ENCODE data around the gene XXYLT1. TPM values are rescaled to one million over a fixed set of nuclear protein-coding genes. Genes with fewer than 3 reads are reported as not detected.

XXYLT1 gene
- total and polyA plus RNA-seq, 2 of the 8 experiments (the other 6 are each of a cell fraction or from before 2014, with no cell fraction given), result 18.9 to 23.8 TPM

GRCh38 chr3:195182470-195182795, 88.5 kb downstream of the XXYLT1 start:
- no peak overlapping the region for H3K14ac ChIP-seq (ENCODE audit: insufficient read length)
- no peak overlapping the region for H2BK12ac ChIP-seq (ENCODE audit: low read depth, low read length)
- H2AFZ ChIP-seq (ENCODE audit: low read length), result no peak overlapping the region
- peaks cover 4 to 13% (median 10%) of the 10 kb centered on the region in 4 experiments; a peak in 6 of 7 replicates for H3K4me1 ChIP-seq (replicated peaks in 1 of 4; ENCODE audit: control insufficient read depth in 3 of 4, insufficient read depth in 4 of 4, low read length in 3 of 4)
- H3K23me2 ChIP-seq (ENCODE audit: low read depth, low read length), result no peaks in the 10 kb centered on the region
- POLR2A ChIA-PET (ENCODE audit: partially characterized antibody), result no interaction called here
- 59% methylated on average over 5 of the region's 5 CpGs; no CpG with 5 or more reads in 1 of the 2 experiments for WGBS, 2 experiments (ENCODE audit: extremely low coverage in 1 of 2, insufficient coverage in 1 of 2, insufficient read length in 1 of 2, insufficient replicate concordance in 2 of 2, low coverage in 1 of 2, low lambda C conversion rate in 2 of 2, missing lambda C conversion rate in 1 of 2)
- H3K27me3 ChIP-seq (replicated peaks in 1 of 4; ENCODE audit: control insufficient read depth in 3 of 4, extremely low read depth in 1 of 4, insufficient read depth in 3 of 4, low read length in 3 of 4), result no peaks in the 10 kb centered on the region
- no peak overlapping the region for H3K4me2 ChIP-seq (ENCODE audit: insufficient read depth in 1 of 2, low read depth in 2 of 2, low read length in 2 of 2)
- H2AK5ac ChIP-seq (ENCODE audit: low read depth, low read length), result no peak overlapping the region
- H3K18ac ChIP-seq (ENCODE audit: extremely low read depth, low read length), result no peak overlapping the region
- no peak overlapping the region for H3K4ac ChIP-seq (replicated peaks; ENCODE audit: insufficient read length, low read depth, low read length)
- H4K20me1 ChIP-seq (replicated peaks in 1 of 2; ENCODE audit: control insufficient read depth in 1 of 2, insufficient read depth in 2 of 2, low read length in 2 of 2), result no peaks in the 10 kb centered on the region
- peaks cover 0 to 45% of the 10 kb centered on the region in 2 experiments; a peak in 2 of 4 replicates for H3K79me2 ChIP-seq (ENCODE audit: control insufficient read depth in 1 of 2, insufficient read depth in 2 of 2, low read length in 2 of 2)
- no peak overlapping the region for H3K4me3 ChIP-seq (ENCODE audit: extremely low read depth in 1 of 4, insufficient read depth in 2 of 4, low read depth in 3 of 4, low read length in 4 of 4)
- H2BK120ac ChIP-seq (replicated peaks; ENCODE audit: low read depth, low read length), result no peak overlapping the region
- H2BK15ac ChIP-seq (ENCODE audit: low read length), result no peak overlapping the region
- TF ChIP-seq SAP30 (IDR thresholded peaks at IDR 0.05; ENCODE audit: insufficient read depth, insufficient replicate concordance, low read length) (no peak), GABPA (IDR thresholded peaks at IDR 0.05; ENCODE audit: borderline replicate concordance, insufficient read depth, low read length) (no peak)
- no peak overlapping the region for H3K9ac ChIP-seq (replicated peaks in 1 of 4; ENCODE audit: extremely low read depth in 1 of 4, low read depth in 3 of 4, low read length in 3 of 4)
- no peak overlapping the region for H3K23ac ChIP-seq (ENCODE audit: insufficient read length)
- no peak for FAIRE-seq
- H3K56ac ChIP-seq (replicated peaks; ENCODE audit: insufficient read length, low read depth, low read length), result no peak overlapping the region
- H3K79me1 ChIP-seq (ENCODE audit: low read depth, low read length), result peaks cover 10% of the 10 kb centered on the region
- H2BK20ac ChIP-seq (ENCODE audit: low read length), result no peak overlapping the region
- no peak for DNase-seq (ENCODE audit: low read depth in 1 of 2, low spot score in 2 of 2)
- H4K8ac ChIP-seq (ENCODE audit: extremely low read depth, insufficient read depth, low read length), result no peak overlapping the region
- CTCF ChIA-PET (ENCODE audit: partially characterized antibody), result interaction anchor here (0.7 to 1.0 kb wide), 4 partner anchors 30 to 193 kb away, joined by 3 read pairs; no protein-coding TSS in a partner anchor
- H3K36me3 ChIP-seq (ENCODE audit: control insufficient read depth in 2 of 4, insufficient read depth in 4 of 4, low read length in 3 of 4), result no peaks in the 10 kb centered on the region
- no peak overlapping the region for H4K91ac ChIP-seq (replicated peaks; ENCODE audit: insufficient read length, low read length)
- no peak overlapping the region for H4K5ac ChIP-seq (ENCODE audit: insufficient read length, low read depth, low read length)
- no peak overlapping the region for H3K27ac ChIP-seq (ENCODE audit: low read depth, low read length)
- no peaks in the 10 kb centered on the region for H3K9me3 ChIP-seq (ENCODE audit: insufficient read depth in 2 of 2, low read depth in 1 of 2, low read length in 1 of 2)
- no peak overlapping the region for H2BK5ac ChIP-seq (ENCODE audit: low read depth, low read length)
